ENCODE data around the gene GATA6. TPM values are rescaled to one million over a fixed set of nuclear protein-coding genes. Genes with fewer than 3 reads are reported as not detected.
"Not testable (repeated sequence)": the region's sequence is repeated elsewhere in the genome, so short reads cannot be mapped to it uniquely, and the experiment has no call there.

The GATA6 gene
- total RNA-seq, 2 donors from 2014 or later: 46.1 to 57.8 TPM

GRCh38 chr18:22194151-22194598 is 24.8 kb downstream of the GATA6 start:
- peak; percentile 89 for ATAC-seq
- peak; percentile 72 to 89 for DNase-seq
- intact Hi-C loops (cut with DNase I, micrococcal nuclease): no loop called here

- DNase-seq (no peak), ATAC-seq (no peak)
- intact Hi-C loops (cut with DNase I, micrococcal nuclease): no loop called here
These were observed 25.7 kb downstream of the GATA6 start for GRCh38 chr18:22195052-22195451.

- DNase-seq, ATAC-seq: not testable (repeated sequence)
These were observed 27.6 kb downstream of the GATA6 start for GRCh38 chr18:22196943-22197342.

GRCh38 chr18:22197668-22198067 is 28.3 kb downstream of the GATA6 start:
- ATAC-seq: no peak
- intact Hi-C loops (cut with DNase I, micrococcal nuclease): no loop called here

More at GRCh38 chr18:22196943-22197342, 27.6 kb downstream of the GATA6 start:
- intact Hi-C loops (cut with DNase I, micrococcal nuclease): not testable (repeated sequence)

GRCh38 chr18:22198163-22198562 is 28.8 kb downstream of the GATA6 start:
- intact Hi-C loops (cut with DNase I, micrococcal nuclease): no loop called here
- no peak for DNase-seq
- no peak for ATAC-seq

More at GRCh38 chr18:22197668-22198067, 28.3 kb downstream of the GATA6 start:
- DNase-seq: no peak

- intact Hi-C loops (cut with DNase I, micrococcal nuclease): no loop called here
- ATAC-seq: no peak
- no peak for DNase-seq
These were observed 29.6 kb downstream of the GATA6 start for GRCh38 chr18:22199005-22199404.

- ATAC-seq (no peak), DNase-seq (no peak)
- intact Hi-C loops (cut with DNase I, micrococcal nuclease): no loop called here
These were observed 31.3 kb downstream of the GATA6 start for GRCh38 chr18:22200611-22201225.

GRCh38 chr18:22203035-22203434 is 33.6 kb downstream of the GATA6 start:
- intact Hi-C loops (cut with DNase I, micrococcal nuclease): no loop called here
- DNase-seq: no peak
- ATAC-seq: no peak

- ATAC-seq: no peak
These were observed 34.3 kb downstream of the GATA6 start for GRCh38 chr18:22203536-22204213.

GRCh38 chr18:22204214-22204536 is 34.8 kb downstream of the GATA6 start:
- no peak for ATAC-seq
- no peak for DNase-seq
- intact Hi-C loops (cut with DNase I, micrococcal nuclease): no loop called here

More at GRCh38 chr18:22203536-22204213, 34.3 kb downstream of the GATA6 start:
- DNase-seq: no peak
- intact Hi-C loops (cut with DNase I, micrococcal nuclease): no loop called here

GRCh38 chr18:22204996-22205395 is 35.6 kb downstream of the GATA6 start:
- ATAC-seq: peak; percentile 3
- no peak for DNase-seq
- intact Hi-C loops (cut with DNase I, micrococcal nuclease): no loop called here

GRCh38 chr18:22207021-22207758 is 37.8 kb downstream of the GATA6 start:
- DNase-seq (no peak), ATAC-seq (no peak)
- intact Hi-C loops (cut with DNase I, micrococcal nuclease): no loop called here

GRCh38 chr18:22210311-22210754 is 40.9 kb downstream of the GATA6 start:
- DNase-seq: no peak
- ATAC-seq: peak; percentile 28
- intact Hi-C loops (cut with DNase I, micrococcal nuclease): no loop called here

GRCh38 chr18:22211657-22212056 is 42.3 kb downstream of the GATA6 start:
- ATAC-seq (peak; percentile 13), DNase-seq (no peak)
- intact Hi-C loops (cut with DNase I, micrococcal nuclease): no loop called here

GRCh38 chr18:22213333-22213973 is 44.1 kb downstream of the GATA6 start:
- DNase-seq (no peak), ATAC-seq (no peak)
- intact Hi-C loops (cut with DNase I, micrococcal nuclease): no loop called here

- intact Hi-C loops (cut with DNase I, micrococcal nuclease): no loop called here
- ATAC-seq: peak; percentile 45
These were observed 45.5 kb downstream of the GATA6 start for GRCh38 chr18:22214731-22215528.

GRCh38 chr18:22218835-22219234 is 49.4 kb downstream of the GATA6 start:
- intact Hi-C loops (cut with DNase I, micrococcal nuclease): no loop called here
- peak; percentile 30 for ATAC-seq
- DNase-seq: no peak

More at GRCh38 chr18:22214731-22215528, 45.5 kb downstream of the GATA6 start:
- no peak for DNase-seq

GRCh38 chr18:22219568-22220355 is 50.4 kb downstream of the GATA6 start:
- ATAC-seq (no peak), DNase-seq (no peak)
- intact Hi-C loops (cut with DNase I, micrococcal nuclease): no loop called here

Data from left colon (tissue), 2 donors.